ENCODE data around the gene ADCYAP1R1. TPM values are rescaled to one million over a fixed set of nuclear protein-coding genes. Genes with fewer than 3 reads are reported as not detected.

The ADCYAP1R1 gene
- total RNA-seq, 1 donor from 2014 or later: 39.3 TPM

DNA sequence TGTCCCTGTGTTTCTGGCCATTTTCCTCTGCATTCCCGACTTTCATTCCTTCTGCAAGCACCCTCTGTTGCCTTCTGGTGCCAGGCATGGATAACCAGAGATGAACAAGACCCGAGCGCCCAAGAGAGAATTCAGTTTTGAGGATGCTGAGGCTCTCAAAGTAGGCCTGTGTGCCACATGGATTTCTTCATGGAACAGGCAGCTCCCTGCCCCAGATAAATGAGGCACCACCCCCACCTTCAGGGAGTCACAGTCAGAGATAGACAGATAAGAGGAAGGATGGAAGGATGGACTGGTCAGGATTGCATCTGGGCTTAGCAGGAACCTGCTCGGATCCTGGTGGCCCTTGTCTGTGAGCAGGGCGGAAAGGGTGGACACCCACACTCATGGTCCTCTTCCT, 49.4 kb downstream of the ADCYAP1R1 start:
- no peak for DNase-seq (ENCODE audit: low spot score)
- TF ChIP-seq, protein P1, sequence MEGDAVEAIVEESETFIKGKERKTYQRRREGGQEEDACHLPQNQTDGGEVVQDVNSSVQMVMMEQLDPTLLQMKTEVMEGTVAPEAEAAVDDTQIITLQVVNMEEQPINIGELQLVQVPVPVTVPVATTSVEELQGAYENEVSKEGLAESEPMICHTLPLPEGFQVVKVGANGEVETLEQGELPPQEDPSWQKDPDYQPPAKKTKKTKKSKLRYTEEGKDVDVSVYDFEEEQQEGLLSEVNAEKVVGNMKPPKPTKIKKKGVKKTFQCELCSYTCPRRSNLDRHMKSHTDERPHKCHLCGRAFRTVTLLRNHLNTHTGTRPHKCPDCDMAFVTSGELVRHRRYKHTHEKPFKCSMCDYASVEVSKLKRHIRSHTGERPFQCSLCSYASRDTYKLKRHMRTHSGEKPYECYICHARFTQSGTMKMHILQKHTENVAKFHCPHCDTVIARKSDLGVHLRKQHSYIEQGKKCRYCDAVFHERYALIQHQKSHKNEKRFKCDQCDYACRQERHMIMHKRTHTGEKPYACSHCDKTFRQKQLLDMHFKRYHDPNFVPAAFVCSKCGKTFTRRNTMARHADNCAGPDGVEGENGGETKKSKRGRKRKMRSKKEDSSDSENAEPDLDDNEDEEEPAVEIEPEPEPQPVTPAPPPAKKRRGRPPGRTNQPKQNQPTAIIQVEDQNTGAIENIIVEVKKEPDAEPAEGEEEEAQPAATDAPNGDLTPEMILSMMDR (IDR thresholded peaks at IDR 0.05; ENCODE audit: unreplicated experiment): no peak
- H3K9me3 Mint-ChIP-seq (ENCODE audit: unreplicated experiment): no peaks in the 10 kb centered on the region
- no peak overlapping the region for H3K27ac Mint-ChIP-seq (ENCODE audit: unreplicated experiment)
- H3K36me3 Mint-ChIP-seq (ENCODE audit: low read depth, unreplicated experiment): peaks cover 19% of the 10 kb centered on the region
- no peak overlapping the region for H3K4me3 Mint-ChIP-seq (ENCODE audit: unreplicated experiment)
- peaks cover 16% of the 10 kb centered on the region for H3K27me3 Mint-ChIP-seq (ENCODE audit: unreplicated experiment)
- H3K4me1 Mint-ChIP-seq (ENCODE audit: unreplicated experiment): peaks cover 5% of the 10 kb centered on the region

DNA sequence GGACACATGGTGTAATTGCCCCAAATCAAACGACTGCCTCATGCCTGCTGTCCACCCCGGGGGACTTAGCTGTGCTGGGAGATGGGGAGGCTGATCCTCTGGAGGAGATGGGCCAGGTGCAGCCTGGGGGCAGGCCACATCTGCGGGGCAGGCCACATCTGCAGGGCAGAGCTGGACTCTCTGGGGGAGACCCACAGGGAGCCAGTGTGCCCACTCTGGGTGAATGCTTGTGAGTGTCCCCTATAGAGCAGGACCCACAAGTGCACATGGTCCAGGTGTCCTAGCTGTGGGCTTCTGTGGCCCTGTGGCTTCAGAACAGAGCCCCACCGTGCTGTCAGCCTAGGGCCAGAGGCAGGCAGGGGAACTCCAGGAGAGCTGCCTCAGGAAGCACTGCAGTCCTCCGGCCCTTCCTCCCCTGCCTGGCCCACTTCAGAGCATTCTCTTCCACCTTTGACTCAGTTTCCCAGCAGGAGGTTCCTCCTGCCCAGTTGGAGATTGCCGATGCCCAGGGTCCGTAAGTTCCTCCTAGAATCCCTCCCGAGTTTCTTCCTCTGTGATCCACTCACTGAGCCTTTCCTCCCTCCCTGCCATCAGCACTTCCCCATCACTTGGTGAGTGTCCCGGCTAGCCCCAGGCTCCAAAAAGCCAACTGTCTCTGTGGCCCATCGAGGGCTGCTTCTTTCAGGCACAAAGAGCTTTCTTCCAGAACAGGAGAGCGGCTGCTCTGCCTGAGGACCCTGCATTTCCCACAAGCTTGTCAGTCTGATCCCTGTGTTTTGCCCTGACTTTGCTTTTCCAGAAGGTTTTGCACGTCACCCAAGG, 50.3 kb downstream of the ADCYAP1R1 start:
- DNase-seq (ENCODE audit: low spot score): no peak
- Mint-ChIP-seq H3K36me3 (ENCODE audit: low read depth, unreplicated experiment) (peaks cover 14% of the 10 kb centered on the region), H3K27me3 (ENCODE audit: unreplicated experiment) (peaks cover 18% of the 10 kb centered on the region), H3K27ac (ENCODE audit: unreplicated experiment) (no peak overlapping the region), H3K4me3 (ENCODE audit: unreplicated experiment) (no peak overlapping the region), H3K4me1 (ENCODE audit: unreplicated experiment) (peaks cover 5% of the 10 kb centered on the region), H3K9me3 (ENCODE audit: unreplicated experiment) (no peaks in the 10 kb centered on the region)
- TF ChIP-seq, protein P1 (IDR thresholded peaks at IDR 0.05; ENCODE audit: unreplicated experiment): no peak

DNA sequence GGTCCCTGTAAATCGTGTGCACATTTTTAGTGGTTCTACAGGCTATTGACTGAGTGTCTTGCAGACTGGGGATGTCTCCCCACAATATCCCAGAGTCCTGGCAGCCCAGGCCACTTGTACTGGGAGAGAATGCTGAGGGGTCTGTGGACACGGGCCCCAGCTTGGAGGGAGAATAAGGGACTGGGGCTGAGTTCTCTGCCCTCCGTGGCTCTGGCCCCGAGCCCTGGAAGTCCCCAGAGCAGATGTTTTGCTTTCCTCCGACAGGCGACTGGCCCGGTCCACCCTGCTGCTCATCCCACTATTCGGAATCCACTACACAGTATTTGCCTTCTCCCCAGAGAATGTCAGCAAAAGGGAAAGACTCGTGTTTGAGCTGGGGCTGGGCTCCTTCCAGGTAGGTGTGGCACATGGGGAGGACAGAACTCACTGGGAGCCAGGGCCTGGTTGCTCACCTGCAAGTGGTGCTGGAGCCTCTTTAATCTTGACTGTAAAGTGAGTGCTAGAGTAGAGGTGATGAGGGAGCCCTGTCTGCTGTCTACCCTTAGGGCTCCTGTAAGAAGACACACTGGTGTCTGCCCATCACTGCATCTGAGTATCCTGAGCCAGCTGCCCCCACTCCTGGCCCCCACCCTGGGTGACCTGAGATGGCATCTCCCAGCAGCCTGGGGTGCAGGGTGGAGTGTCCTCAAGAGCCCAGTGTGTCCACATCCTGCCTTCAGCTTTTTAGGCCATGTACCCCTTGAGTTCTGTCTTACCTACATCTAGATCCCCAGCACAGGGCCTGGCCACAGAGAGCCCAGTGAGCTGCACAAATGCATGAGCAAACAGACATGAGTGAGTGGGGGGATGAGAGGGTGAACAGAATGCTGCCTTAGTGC, 51.1 kb downstream of the ADCYAP1R1 start:
- DNase-seq (ENCODE audit: low spot score): no peak
- Mint-ChIP-seq H3K9me3 (ENCODE audit: unreplicated experiment) (no peaks in the 10 kb centered on the region), H3K4me1 (ENCODE audit: unreplicated experiment) (peaks cover 5% of the 10 kb centered on the region), H3K27ac (ENCODE audit: unreplicated experiment) (no peak overlapping the region), H3K27me3 (ENCODE audit: unreplicated experiment) (peaks cover 20% of the 10 kb centered on the region), H3K4me3 (ENCODE audit: unreplicated experiment) (no peak overlapping the region), H3K36me3 (ENCODE audit: low read depth, unreplicated experiment) (peaks cover 17% of the 10 kb centered on the region)
- TF ChIP-seq, protein P1 (IDR thresholded peaks at IDR 0.05; ENCODE audit: unreplicated experiment): no peak

GRCh38 chr7:31104361-31105255, 52.5 kb downstream of the ADCYAP1R1 start:
- no peak for DNase-seq (ENCODE audit: low spot score)
- Mint-ChIP-seq H3K36me3 (ENCODE audit: low read depth, unreplicated experiment) (peaks cover 17% of the 10 kb centered on the region), H3K9me3 (ENCODE audit: unreplicated experiment) (no peaks in the 10 kb centered on the region), H3K4me1 (ENCODE audit: unreplicated experiment) (peaks cover 5% of the 10 kb centered on the region), H3K4me3 (ENCODE audit: unreplicated experiment) (no peak overlapping the region), H3K27me3 (ENCODE audit: unreplicated experiment) (peaks cover 17% of the 10 kb centered on the region), H3K27ac (ENCODE audit: unreplicated experiment) (no peak overlapping the region)
- TF ChIP-seq, protein P1 (IDR thresholded peaks at IDR 0.05; ENCODE audit: unreplicated experiment): no peak

Data from endothelial cell (in vitro differentiated cells).